MCF 10A (cell line): ENCODE data around the gene SCN4A. TPM values are rescaled to one million over a fixed set of nuclear protein-coding genes. Genes with fewer than 3 reads are reported as not detected.

Source experiments
- BruUV-seq: library from RNA; stranded (reverse); fragments of 400-500 nt; replicated peaks from 2 replicates; lab custom pipeline; 2021; lab: Mats Ljungman, UMichigan
- CTCF ChIA-PET: fragments of 300-600 bp; sonication (Branson Sonifier 250); formaldehyde crosslinking; extraction: SDS; loops from one replicate; lab custom pipeline; 2021; ENCODE audit warnings: antibody characterized with exemption, inconsistent platforms; lab: Yijun Ruan, JAX
- POLR2A ChIA-PET: fragments of 300-600, 350-650 bp; sonication (Branson Sonifier 250); formaldehyde crosslinking; extraction: SDS; loops from one replicate; lab custom pipeline; 2020; ENCODE audit warnings: antibody characterized with exemption, inconsistent platforms; lab: Yijun Ruan, JAX
- DNase-seq: peaks from one replicate; pipeline ENCODE4 v3.0.0-alpha.2; 2018; ENCODE audit not compliant: unreplicated experiment
- H3K27ac Mint-ChIP-seq: one replicate; pipeline ENCODE4 v1.8.0; 2022; ENCODE audit warnings: mild to moderate bottlenecking, low read depth, mixed read lengths; ENCODE audit not compliant: unreplicated experiment
- H3K27me3 Mint-ChIP-seq: one replicate; pipeline ENCODE4 v1.8.0; 2022; ENCODE audit warnings: mixed read lengths; ENCODE audit not compliant: insufficient read depth, unreplicated experiment
- H3K36me3 Mint-ChIP-seq: one replicate; pipeline ENCODE4 v1.8.0; 2022; ENCODE audit warnings: mild to moderate bottlenecking, moderate library complexity, mixed read lengths; ENCODE audit not compliant: insufficient read depth, unreplicated experiment
- H3K4me1 Mint-ChIP-seq: one replicate; pipeline ENCODE4 v1.8.0; 2022; ENCODE audit warnings: mixed read lengths; ENCODE audit not compliant: insufficient read depth, unreplicated experiment
- H3K4me3 Mint-ChIP-seq: one replicate; pipeline ENCODE4 v1.8.0; 2022; ENCODE audit warnings: mild to moderate bottlenecking, moderate library complexity, mixed read lengths; ENCODE audit not compliant: unreplicated experiment
- H3K9me3 Mint-ChIP-seq: one replicate; pipeline ENCODE4 v1.8.0; 2022; ENCODE audit warnings: mixed read lengths; ENCODE audit not compliant: unreplicated experiment
- CTCF ChIP-seq: fragments of 200-600 bp; IDR thresholded peaks from one replicate; pipeline ENCODE4 v1.8.0; 2022; ENCODE audit warnings: antibody characterized with exemption, mild to moderate bottlenecking; ENCODE audit not compliant: unreplicated experiment
- intact Hi-C: fragments of 100-400 bp; cut with micrococcal nuclease; formaldehyde crosslinking; loops from 2 replicates; pipeline ENCODE4 v1.14.1; 2022
- total RNA-seq: library from RNA; stranded (reverse); gene quantifications from 2 replicates; pipeline ENCODE4 v1.2.3, GENCODE V29; 2022

Gene SCN4A
- total RNA-seq, 1 experiment from 2014 or later, result not detected

- no peak for TF ChIP-seq CTCF
- CTCF ChIA-PET, result interaction anchor here (0.6 to 3.2 kb wide), 10 partner anchors 16 to 184 kb away, joined by 3 to 20 read pairs (median 4); partner anchors contain the start of genes CSHL1 and GH1
- no peaks in the 10 kb centered on the region for H3K36me3 Mint-ChIP-seq
- H3K27me3 Mint-ChIP-seq, result no peaks in the 10 kb centered on the region
- POLR2A ChIA-PET, result interaction anchor here (0.8 kb wide), 1 partner anchor 64 kb away, joined by 3 read pairs; no protein-coding TSS in a partner anchor
- no peaks in the 10 kb centered on the region for H3K9me3 Mint-ChIP-seq
- no peak overlapping the region for H3K27ac Mint-ChIP-seq
- H3K4me3 Mint-ChIP-seq, result no peak overlapping the region
- intact Hi-C loops, result loop anchor here (5.0 kb wide), 1 partner anchor 37 kb away; the partner anchor contains the start of gene CSHL1
- DNase-seq, result no peak
- no peaks in the 10 kb centered on the region for H3K4me1 Mint-ChIP-seq
- no TSS peak for BruUV-seq
Measured at GRCh38 chr17:63949576-63950250, 23.0 kb downstream of the SCN4A start.

- no peak for DNase-seq
- Mint-ChIP-seq H3K4me3 (no peak overlapping the region), H3K27ac (no peak overlapping the region), H3K9me3 (no peaks in the 10 kb centered on the region), H3K4me1 (no peaks in the 10 kb centered on the region), H3K36me3 (no peaks in the 10 kb centered on the region), H3K27me3 (no peaks in the 10 kb centered on the region)
- no peak for TF ChIP-seq CTCF
- intact Hi-C loops, result loop anchor here (5.0 kb wide), 1 partner anchor 36 kb away; the partner anchor contains the start of gene CSHL1
- no TSS peak for BruUV-seq
- CTCF ChIA-PET, result interaction anchor here (3.2 kb wide), 1 partner anchor 29 kb away, joined by 20 read pairs; the partner anchor contains the start of gene GH1
- POLR2A ChIA-PET, result no interaction called here
Measured at GRCh38 chr17:63948521-63948920, 24.2 kb downstream of the SCN4A start.

GRCh38 chr17:63947711-63948330 lies 24.9 kb downstream of the SCN4A start:
- TF ChIP-seq CTCF, result no peak
- Mint-ChIP-seq H3K4me1 (no peaks in the 10 kb centered on the region), H3K4me3 (no peak overlapping the region), H3K36me3 (no peaks in the 10 kb centered on the region), H3K27me3 (no peaks in the 10 kb centered on the region), H3K9me3 (no peaks in the 10 kb centered on the region), H3K27ac (no peak overlapping the region)
- CTCF ChIA-PET, result interaction anchor here (0.7 to 1.2 kb wide), 3 partner anchors 10 to 77 kb away, joined by 3 to 4 read pairs (median 3); no protein-coding TSS in a partner anchor
- intact Hi-C loops, result loop anchor here (5.0 kb wide), 1 partner anchor 36 kb away; the partner anchor contains the start of gene CSHL1
- POLR2A ChIA-PET, result no interaction called here
- no TSS peak for BruUV-seq
- DNase-seq, result no peak
